Measurements from ENCODE around the gene SLC22A9.
"Not testable (repeated sequence)": the region's sequence is repeated elsewhere in the genome, so short reads cannot be mapped to it uniquely, and the experiment has no call there.

Gene SLC22A9

GRCh38 chr11:63380130-63380529, 10.5 kb downstream of the SLC22A9 start:
- Histone ChIP-seq H3K27me3 (ENCODE audit: control insufficient read depth in 5 of 5, insufficient read depth in 4 of 5, low read length in 5 of 5) (no peaks in the 10 kb centered on the region), H3K4me1 (ENCODE audit: control insufficient read depth in 5 of 5, insufficient read depth in 5 of 5, low read length in 5 of 5) (no peaks in the 10 kb centered on the region), H3K27ac (ENCODE audit: low read depth, low read length) (no peak overlapping the region), H3K4me3 (ENCODE audit: low read depth in 1 of 5, low read length in 5 of 5) (no peak overlapping the region), H3K9me3 (ENCODE audit: control insufficient read depth in 5 of 5, low read length in 5 of 5) (no peaks in the 10 kb centered on the region), H3K36me3 (ENCODE audit: control insufficient read depth in 5 of 5, insufficient read depth in 5 of 5, low read length in 5 of 5) (no peaks in the 10 kb centered on the region), H3K9ac (ENCODE audit: low read length in 5 of 5) (no peak overlapping the region)

GRCh38 chr11:63395697-63396096, 26.1 kb downstream of the SLC22A9 start:
- H3K36me3 ChIP-seq (ENCODE audit: control insufficient read depth in 5 of 5, insufficient read depth in 5 of 5, low read length in 5 of 5) = no peaks in the 10 kb centered on the region
- no peak overlapping the region for H3K9ac ChIP-seq (ENCODE audit: low read length in 5 of 5)
- no peaks in the 10 kb centered on the region for H3K27me3 ChIP-seq (ENCODE audit: control insufficient read depth in 5 of 5, insufficient read depth in 4 of 5, low read length in 5 of 5)
- no peak overlapping the region for H3K4me3 ChIP-seq (ENCODE audit: low read depth in 1 of 5, low read length in 5 of 5)
- H3K27ac ChIP-seq (ENCODE audit: low read depth, low read length) = no peak overlapping the region
- H3K4me1 ChIP-seq (ENCODE audit: control insufficient read depth in 5 of 5, insufficient read depth in 5 of 5, low read length in 5 of 5) = peaks cover 0 to 4% (median 2%) of the 10 kb centered on the region in 5 donors
- no peaks in the 10 kb centered on the region for H3K9me3 ChIP-seq (ENCODE audit: control insufficient read depth in 5 of 5, low read length in 5 of 5)

DNA sequence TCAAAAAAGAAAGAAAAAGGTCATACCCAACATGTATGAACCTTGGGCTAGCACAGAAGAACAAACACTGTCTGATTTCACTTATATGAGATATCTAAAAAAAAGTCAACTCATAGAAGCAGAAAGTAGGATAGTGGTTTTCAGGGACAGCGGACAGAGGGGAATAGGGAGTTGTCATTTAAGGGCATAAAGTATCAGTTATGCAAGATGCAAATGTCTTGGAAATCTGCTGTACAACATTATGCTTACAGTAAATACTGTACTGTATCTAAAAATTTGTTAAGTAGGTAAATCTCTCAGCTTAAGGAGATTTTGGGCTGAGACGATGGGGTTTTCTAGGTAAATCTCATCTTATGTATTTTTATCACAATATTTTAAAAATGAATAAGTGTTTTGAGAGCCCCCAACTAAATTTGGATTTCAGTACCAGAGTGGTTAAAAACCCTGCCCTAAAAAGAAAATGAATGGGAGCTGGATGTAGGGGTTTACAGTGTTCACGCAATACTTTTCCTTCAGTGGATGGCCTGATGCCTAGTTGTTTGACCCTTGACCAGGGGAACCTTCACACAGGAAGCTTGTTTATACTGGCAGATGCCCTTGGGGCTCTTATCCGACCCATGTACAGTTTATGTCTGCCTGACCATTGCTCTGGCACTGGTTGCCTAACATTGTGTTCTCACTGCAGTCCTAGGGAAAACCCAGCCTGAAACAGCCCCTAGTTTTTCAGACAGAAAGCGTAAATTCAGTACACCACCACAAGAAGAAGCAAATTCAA, 34.8 kb downstream of the SLC22A9 start:
- Histone ChIP-seq H3K9me3 (ENCODE audit: control insufficient read depth in 5 of 5, low read length in 5 of 5) (no peaks in the 10 kb centered on the region), H3K36me3 (ENCODE audit: control insufficient read depth in 5 of 5, insufficient read depth in 5 of 5, low read length in 5 of 5) (no peaks in the 10 kb centered on the region), H3K27ac (ENCODE audit: low read depth, low read length) (peak overlapping the region; percentile 68), H3K9ac (ENCODE audit: low read length in 5 of 5) (peak overlapping the region in 2 of 5 donors; percentile 35 to 72), H3K4me1 (ENCODE audit: control insufficient read depth in 5 of 5, insufficient read depth in 5 of 5, low read length in 5 of 5) (peaks cover 0 to 41% (median 4%) of the 10 kb centered on the region in 5 donors), H3K4me3 (ENCODE audit: low read depth in 1 of 5, low read length in 5 of 5) (no peak overlapping the region), H3K27me3 (ENCODE audit: control insufficient read depth in 5 of 5, insufficient read depth in 4 of 5, low read length in 5 of 5) (no peaks in the 10 kb centered on the region)

DNA sequence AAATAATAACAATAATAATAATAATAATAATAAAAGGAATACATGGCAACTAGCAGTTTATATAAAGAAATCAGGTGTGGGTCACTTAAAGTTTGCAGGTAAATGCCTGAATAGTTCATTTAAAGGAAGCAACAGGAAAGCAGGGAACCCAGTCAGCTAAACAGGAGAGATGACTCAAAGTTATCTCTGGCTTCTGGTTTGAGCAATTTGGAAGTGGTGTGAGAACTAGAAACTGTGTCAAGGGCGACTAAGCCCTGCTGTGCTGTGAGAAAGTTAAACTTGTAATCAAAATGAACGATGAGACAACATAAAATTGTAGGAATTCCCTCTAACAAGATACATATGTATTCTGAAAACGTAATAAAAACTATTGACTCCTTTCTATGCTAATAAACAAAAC, 35.5 kb downstream of the SLC22A9 start:
- Histone ChIP-seq H3K4me1 (ENCODE audit: control insufficient read depth in 5 of 5, insufficient read depth in 5 of 5, low read length in 5 of 5) (peaks cover 0 to 41% (median 4%) of the 10 kb centered on the region in 5 donors), H3K36me3 (ENCODE audit: control insufficient read depth in 5 of 5, insufficient read depth in 5 of 5, low read length in 5 of 5) (no peaks in the 10 kb centered on the region), H3K9me3 (ENCODE audit: control insufficient read depth in 5 of 5, low read length in 5 of 5) (no peaks in the 10 kb centered on the region), H3K4me3 (ENCODE audit: low read depth in 1 of 5, low read length in 5 of 5) (no peak overlapping the region), H3K27ac (ENCODE audit: low read depth, low read length) (peak overlapping the region; percentile 81), H3K9ac (ENCODE audit: low read length in 5 of 5) (peak overlapping the region in 3 of 5 donors; percentile 19 to 72 (median 35)), H3K27me3 (ENCODE audit: control insufficient read depth in 5 of 5, insufficient read depth in 4 of 5, low read length in 5 of 5) (no peaks in the 10 kb centered on the region)

DNA sequence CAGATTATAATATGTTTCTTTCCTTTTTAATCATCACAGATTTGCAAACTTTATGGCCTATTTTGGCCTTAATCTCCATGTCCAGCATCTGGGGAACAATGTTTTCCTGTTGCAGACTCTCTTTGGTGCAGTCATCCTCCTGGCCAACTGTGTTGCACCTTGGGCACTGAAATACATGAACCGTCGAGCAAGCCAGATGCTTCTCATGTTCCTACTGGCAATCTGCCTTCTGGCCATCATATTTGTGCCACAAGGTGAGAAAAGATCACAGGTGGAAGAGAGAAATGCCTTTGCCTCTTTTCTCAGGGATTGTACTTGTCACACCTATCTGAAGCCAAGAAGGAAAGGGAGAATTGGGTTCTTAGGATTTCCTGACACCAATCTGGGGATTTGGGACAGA, 36.9 kb downstream of the SLC22A9 start:
- H3K4me3 ChIP-seq (ENCODE audit: low read depth in 1 of 5, low read length in 5 of 5) = no peak overlapping the region
- H3K9ac ChIP-seq (ENCODE audit: low read length in 5 of 5) = no peak overlapping the region
- H3K9me3 ChIP-seq (ENCODE audit: control insufficient read depth in 5 of 5, low read length in 5 of 5) = no peaks in the 10 kb centered on the region
- no peaks in the 10 kb centered on the region for H3K27me3 ChIP-seq (ENCODE audit: control insufficient read depth in 5 of 5, insufficient read depth in 4 of 5, low read length in 5 of 5)
- H3K27ac ChIP-seq (ENCODE audit: low read depth, low read length) = peak overlapping the region; percentile 81
- peaks cover 0 to 38% (median 4%) of the 10 kb centered on the region in 5 donors for H3K4me1 ChIP-seq (ENCODE audit: control insufficient read depth in 5 of 5, insufficient read depth in 5 of 5, low read length in 5 of 5)
- H3K36me3 ChIP-seq (ENCODE audit: control insufficient read depth in 5 of 5, insufficient read depth in 5 of 5, low read length in 5 of 5) = no peaks in the 10 kb centered on the region

DNA sequence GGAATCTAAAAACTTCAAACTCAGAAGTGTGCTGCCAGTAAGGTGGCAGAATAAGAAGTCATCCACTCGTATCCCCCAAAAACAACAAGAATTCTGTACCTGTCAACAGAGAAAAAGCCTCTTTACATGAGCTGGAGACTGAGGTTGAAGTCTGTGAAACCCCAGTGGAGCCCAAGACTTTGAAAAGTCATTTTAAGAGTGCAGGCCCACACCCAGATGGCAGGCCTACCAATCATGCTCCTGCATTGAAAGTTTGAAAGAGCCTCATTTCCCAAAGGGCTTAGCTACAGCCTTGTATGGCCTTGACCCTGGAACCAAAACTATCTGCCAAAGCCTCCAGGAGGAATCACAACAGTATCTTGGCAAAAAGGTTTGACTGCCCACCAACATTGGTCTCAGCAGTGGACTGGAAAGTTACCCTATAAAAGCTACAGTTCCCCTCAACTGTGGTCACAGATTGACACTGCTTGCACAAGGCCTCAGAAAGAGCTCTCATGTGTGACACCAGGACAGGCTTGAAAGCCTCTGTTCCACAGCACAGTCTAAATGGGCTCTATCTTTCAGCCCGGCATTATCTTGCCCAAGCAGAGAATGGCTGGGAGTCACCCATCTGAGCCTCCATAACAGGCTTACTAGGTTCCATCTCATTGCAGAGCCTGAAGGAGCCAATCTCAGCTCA, 47.7 kb downstream of the SLC22A9 start:
- H3K9ac ChIP-seq (ENCODE audit: low read length in 5 of 5) = no peak overlapping the region
- no peak overlapping the region for H3K4me3 ChIP-seq (ENCODE audit: low read depth in 1 of 5, low read length in 5 of 5)
- peaks cover 0 to 4% (median 0%) of the 10 kb centered on the region in 5 donors for H3K27me3 ChIP-seq (ENCODE audit: control insufficient read depth in 5 of 5, insufficient read depth in 4 of 5, low read length in 5 of 5)
- H3K36me3 ChIP-seq (ENCODE audit: control insufficient read depth in 5 of 5, insufficient read depth in 5 of 5, low read length in 5 of 5) = no peaks in the 10 kb centered on the region
- no peaks in the 10 kb centered on the region for H3K4me1 ChIP-seq (ENCODE audit: control insufficient read depth in 5 of 5, insufficient read depth in 5 of 5, low read length in 5 of 5)
- H3K9me3 ChIP-seq (ENCODE audit: control insufficient read depth in 5 of 5, low read length in 5 of 5) = no peaks in the 10 kb centered on the region
- H3K27ac ChIP-seq (ENCODE audit: low read depth, low read length) = no peak overlapping the region

GRCh38 chr11:63427971-63428508, 58.5 kb downstream of the SLC22A9 start:
- Histone ChIP-seq H3K27ac (ENCODE audit: low read depth, low read length) (no peak overlapping the region), H3K9me3 (ENCODE audit: control insufficient read depth in 5 of 5, low read length in 5 of 5) (peaks cover 0 to 2% (median 0%) of the 10 kb centered on the region in 5 donors), H3K27me3 (ENCODE audit: control insufficient read depth in 5 of 5, insufficient read depth in 4 of 5, low read length in 5 of 5) (no peaks in the 10 kb centered on the region), H3K4me1 (ENCODE audit: control insufficient read depth in 5 of 5, insufficient read depth in 5 of 5, low read length in 5 of 5) (no peaks in the 10 kb centered on the region), H3K4me3 (ENCODE audit: low read depth in 1 of 5, low read length in 5 of 5) (no peak overlapping the region), H3K9ac (ENCODE audit: low read length in 5 of 5) (no peak overlapping the region), H3K36me3 (ENCODE audit: control insufficient read depth in 5 of 5, insufficient read depth in 5 of 5, low read length in 5 of 5) (no peaks in the 10 kb centered on the region)

GRCh38 chr11:63430731-63431130, 61.1 kb downstream of the SLC22A9 start:
- not testable (repeated sequence) for H3K36me3 ChIP-seq (ENCODE audit: control insufficient read depth in 5 of 5, insufficient read depth in 5 of 5, low read length in 5 of 5); H3K9me3 ChIP-seq (ENCODE audit: control insufficient read depth in 5 of 5, low read length in 5 of 5); H3K4me1 ChIP-seq (ENCODE audit: control insufficient read depth in 5 of 5, insufficient read depth in 5 of 5, low read length in 5 of 5); H3K27me3 ChIP-seq (ENCODE audit: control insufficient read depth in 5 of 5, insufficient read depth in 4 of 5, low read length in 5 of 5); H3K27ac ChIP-seq (ENCODE audit: low read depth, low read length); H3K9ac ChIP-seq (ENCODE audit: low read length in 5 of 5); H3K4me3 ChIP-seq (ENCODE audit: low read depth in 1 of 5, low read length in 5 of 5)

GRCh38 chr11:63435351-63435750, 65.8 kb downstream of the SLC22A9 start:
- H3K27ac ChIP-seq (ENCODE audit: low read depth, low read length); H3K27me3 ChIP-seq (ENCODE audit: control insufficient read depth in 5 of 5, insufficient read depth in 4 of 5, low read length in 5 of 5); H3K4me1 ChIP-seq (ENCODE audit: control insufficient read depth in 5 of 5, insufficient read depth in 5 of 5, low read length in 5 of 5); H3K36me3 ChIP-seq (ENCODE audit: control insufficient read depth in 5 of 5, insufficient read depth in 5 of 5, low read length in 5 of 5); H3K9ac ChIP-seq (ENCODE audit: low read length in 5 of 5); H3K4me3 ChIP-seq (ENCODE audit: low read depth in 1 of 5, low read length in 5 of 5); H3K9me3 ChIP-seq (ENCODE audit: control insufficient read depth in 5 of 5, low read length in 5 of 5): not testable (repeated sequence)

DNA sequence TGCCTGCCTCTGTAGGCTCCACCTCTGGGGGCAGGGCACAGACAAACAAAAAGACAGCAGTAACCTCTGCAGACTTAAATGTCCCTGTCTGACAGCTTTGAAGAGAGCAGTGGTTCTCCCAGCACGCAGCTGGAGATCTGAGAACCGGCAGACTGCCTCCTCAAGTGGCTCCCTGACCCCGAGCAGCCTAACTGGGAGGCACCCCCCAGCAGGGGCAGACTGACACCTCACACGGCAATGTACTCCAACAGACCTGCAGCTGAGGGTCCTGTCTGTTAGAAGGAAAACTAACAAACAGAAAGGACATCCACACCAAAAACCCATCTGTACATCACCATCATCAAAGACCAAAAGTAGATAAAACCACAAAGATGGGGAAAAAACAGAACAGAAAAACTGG, 66.2 kb downstream of the SLC22A9 start:
- not testable (repeated sequence) for H3K27ac ChIP-seq (ENCODE audit: low read depth, low read length); H3K4me3 ChIP-seq (ENCODE audit: low read depth in 1 of 5, low read length in 5 of 5); H3K36me3 ChIP-seq (ENCODE audit: control insufficient read depth in 5 of 5, insufficient read depth in 5 of 5, low read length in 5 of 5); H3K9me3 ChIP-seq (ENCODE audit: control insufficient read depth in 5 of 5, low read length in 5 of 5); H3K9ac ChIP-seq (ENCODE audit: low read length in 5 of 5); H3K27me3 ChIP-seq (ENCODE audit: control insufficient read depth in 5 of 5, insufficient read depth in 4 of 5, low read length in 5 of 5); H3K4me1 ChIP-seq (ENCODE audit: control insufficient read depth in 5 of 5, insufficient read depth in 5 of 5, low read length in 5 of 5)

Measured in subcutaneous abdominal adipose tissue (tissue), 5 donors.